T-cell (primary cell): Measurements from ENCODE around the gene TMUB1. TPM values are rescaled to one million over a fixed set of nuclear protein-coding genes. Genes with fewer than 3 reads are reported as not detected.
A peak's percentile ranks its signal among the peaks of the same experiment; 100 is the strongest.

Source experiments
- ATAC-seq, 4 experiments: fragments of 200-7000 bp in 3 of 4; fragments of 150-1000 bp in 1 of 4; cut with Tn5 transposase; replicated peaks in 1 of 4; 1 replicate in 3 of 4; 2 replicates in 1 of 4; pipeline ENCODE4 v1.10.0; 2021; ENCODE audit warnings: moderate library complexity in 3 of 4, mild to moderate bottlenecking in 2 of 4, moderate number of reproducible peaks in 1 of 4
- CTCF ChIA-PET, 2 donors: fragments of 300-600 bp; sonication (Branson Sonifier 250); formaldehyde crosslinking; loops; one replicate each; lab custom pipeline; 2022; ENCODE audit warnings: antibody characterized with exemption in 2 of 2; lab: Charles Lee
- POLR2A ChIA-PET, 2 donors: fragments of 300-600 bp; sonication (Branson Sonifier 250); formaldehyde crosslinking; loops; one replicate each; lab custom pipeline; 2022; ENCODE audit warnings: antibody characterized with exemption in 2 of 2; lab: Charles Lee
- DNase-seq, 35 experiments: peaks; one replicate each; pipeline versions ENCODE4 v3.0.0 to v3.0.0-alpha.2; 2013 to 2023
- H3K27ac ChIP-seq: one replicate; pipeline ENCODE4 v1.5.1; 2013; ENCODE audit warnings: low read length
- H3K27me3 ChIP-seq, 2 experiments: replicated peaks in 1 of 2; 1 replicate in 1 of 2; 2 replicates in 1 of 2; pipeline versions ENCODE4 v1.6.1 to v1.7.0; 2013; ENCODE audit warnings: low read length in 1 of 2, mixed read lengths in 1 of 2; ENCODE audit not compliant: control insufficient read depth in 2 of 2, insufficient read depth in 2 of 2; ENCODE audit errors: extremely low read depth in 1 of 2
- H3K36me3 ChIP-seq, 2 donors: 1 replicate in 1 of 2; 2 replicates in 1 of 2; pipeline versions ENCODE4 v1.6.1 to v1.7.0; 2013; ENCODE audit warnings: low read length in 1 of 2; ENCODE audit not compliant: control insufficient read depth in 2 of 2, insufficient read depth in 1 of 2; ENCODE audit errors: extremely low read depth in 1 of 2
- H3K4me1 ChIP-seq, 2 experiments: 1 replicate in 1 of 2; 2 replicates in 1 of 2; pipeline versions ENCODE4 v1.6.1 to v1.7.0; 2013; ENCODE audit warnings: low read length in 2 of 2, mixed read lengths in 1 of 2; ENCODE audit not compliant: insufficient read depth in 2 of 2, control insufficient read depth in 1 of 2; ENCODE audit errors: extremely low read depth in 1 of 2
- H3K4me3 ChIP-seq, 2 donors: 1 replicate in 1 of 2; 2 replicates in 1 of 2; pipeline versions ENCODE4 v1.5.1 to v1.7.0; 2013; ENCODE audit warnings: mild to moderate bottlenecking in 2 of 2, low read length in 1 of 2, moderate library complexity in 1 of 2; ENCODE audit not compliant: control insufficient read depth in 1 of 2; ENCODE audit errors: extremely low read depth in 1 of 2
- H3K9me3 ChIP-seq: 2 replicates; pipeline ENCODE4 v1.7.0; 2013
- H3K27ac Mint-ChIP-seq, 2 donors: one replicate each; pipeline ENCODE4 v1.8.0; 2020 to 2021; ENCODE audit warnings: mild to moderate bottlenecking in 2 of 2, mixed read lengths in 2 of 2
- H3K27me3 Mint-ChIP-seq, 2 donors: one replicate each; pipeline ENCODE4 v1.8.0; 2021 to 2022; ENCODE audit warnings: mixed read lengths in 2 of 2
- H3K36me3 Mint-ChIP-seq: one replicate; pipeline ENCODE4 v1.8.0; 2021; ENCODE audit warnings: mixed read lengths
- H3K4me1 Mint-ChIP-seq, 3 donors: one replicate each; pipeline ENCODE4 v1.8.0; 2020 to 2022; ENCODE audit warnings: mixed read lengths in 3 of 3, mild to moderate bottlenecking in 1 of 3
- H3K4me3 Mint-ChIP-seq, 3 donors: one replicate each; pipeline ENCODE4 v1.8.0; 2020 to 2022; ENCODE audit warnings: mild to moderate bottlenecking in 3 of 3, mixed read lengths in 3 of 3, moderate library complexity in 3 of 3
- H3K9me3 Mint-ChIP-seq, 3 donors: one replicate each; pipeline ENCODE4 v1.8.0; 2020 to 2022; ENCODE audit warnings: mixed read lengths in 3 of 3
- WGBS: methylation state at CpG from one replicate; pipeline ENCODE4 v1.1.5; 2013; ENCODE audit warnings: missing lambda C conversion rate; ENCODE audit not compliant: insufficient coverage; 5-methylcytosine and 5-hydroxymethylcytosine counted together
- total RNA-seq, 35 experiments: library from RNA in 6 of 35; stranded (reverse) in 6 of 35; fragments of 120-200 nt in 1 of 35; gene quantifications; one replicate each; pipeline versions ENCODE4 v1.2.1 to v1.2.4 and lab custom pipeline; 2013 to 2026

Gene TMUB1
- total RNA-seq, 5 donors from 2014 or later (not counting 1 experiment from before 2014, with no cell fraction given), result 44.0 to 67.0 (median 56.5) TPM

GRCh38 chr7:151063212-151063561, 20.1 kb downstream of the TMUB1 start:
- peaks cover 20% of the 10 kb centered on the region for H3K36me3 Mint-ChIP-seq
- H3K4me3 Mint-ChIP-seq, result no peak overlapping the region
- 95% methylated on average over 10 of the region's 11 CpGs for WGBS
- H3K27ac Mint-ChIP-seq, result no peak overlapping the region
- CTCF ChIA-PET, result interaction anchor here in 1 of 2 donors (0.6 to 1.0 kb wide), 2 partner anchors 34 to 1136 kb away, joined by 3 to 7 read pairs; no protein-coding TSS in a partner anchor
- DNase-seq (no peak), ATAC-seq (no peak)
- H3K9me3 Mint-ChIP-seq, result no peaks in the 10 kb centered on the region
- no peaks in the 10 kb centered on the region for H3K27me3 ChIP-seq
- H3K4me1 ChIP-seq, result peaks cover 17 to 38% of the 10 kb centered on the region in 2 experiments
- POLR2A ChIA-PET, result no interaction called here
- H3K27ac ChIP-seq, result no peak overlapping the region
- peaks cover 21 to 28% (median 27%) of the 10 kb centered on the region in 3 donors for H3K4me1 Mint-ChIP-seq
- peaks cover 10 to 36% of the 10 kb centered on the region in 2 donors for H3K36me3 ChIP-seq
- H3K9me3 ChIP-seq, result no peaks in the 10 kb centered on the region
- H3K4me3 ChIP-seq, result no peak overlapping the region
- H3K27me3 Mint-ChIP-seq, result no peaks in the 10 kb centered on the region

- peaks cover 5 to 33% of the 10 kb centered on the region in 2 donors for H3K36me3 ChIP-seq
- Mint-ChIP-seq H3K4me1 (peaks cover 23 to 29% (median 29%) of the 10 kb centered on the region in 3 donors), H3K9me3 (no peaks in the 10 kb centered on the region), H3K27ac (no peak overlapping the region), H3K27me3 (no peaks in the 10 kb centered on the region), H3K4me3 (no peak overlapping the region), H3K36me3 (peaks cover 14% of the 10 kb centered on the region)
- POLR2A ChIA-PET, result no interaction called here
- ATAC-seq, result no peak
- H3K27me3 ChIP-seq, result no peaks in the 10 kb centered on the region
- no peak for DNase-seq
- H3K4me1 ChIP-seq, result peaks cover 18 to 40% of the 10 kb centered on the region in 2 experiments
- no peak overlapping the region for H3K4me3 ChIP-seq
- WGBS, result 84% methylated on average over 17 of the region's 43 CpGs
- H3K27ac ChIP-seq, result no peak overlapping the region
- no peaks in the 10 kb centered on the region for H3K9me3 ChIP-seq
- CTCF ChIA-PET, result interaction anchor here (0.5 to 1.0 kb wide), 3 partner anchors 32 to 1137 kb away, joined by 3 to 7 read pairs (median 3); no protein-coding TSS in a partner anchor
These were observed 20.7 kb downstream of the TMUB1 start for GRCh38 chr7:151062399-151063211.

GRCh38 chr7:151062111-151062398, 21.2 kb downstream of the TMUB1 start:
- Mint-ChIP-seq H3K27ac (no peak overlapping the region), H3K4me1 (peaks cover 28 to 35% (median 34%) of the 10 kb centered on the region in 3 donors), H3K36me3 (peaks cover 8% of the 10 kb centered on the region), H3K4me3 (peak overlapping the region in 2 of 3 donors; percentile 47 to 90), H3K9me3 (no peaks in the 10 kb centered on the region), H3K27me3 (no peaks in the 10 kb centered on the region)
- no peak overlapping the region for H3K27ac ChIP-seq
- ChIA-PET POLR2A (no interaction called here), CTCF (no interaction called here)
- H3K36me3 ChIP-seq, result peaks cover 3 to 27% of the 10 kb centered on the region in 2 donors
- no peaks in the 10 kb centered on the region for H3K9me3 ChIP-seq
- WGBS, result 97% methylated on average over 9 of the region's 11 CpGs
- ATAC-seq (no peak), DNase-seq (no peak)
- no peaks in the 10 kb centered on the region for H3K27me3 ChIP-seq
- no peak overlapping the region for H3K4me3 ChIP-seq
- peaks cover 22 to 46% of the 10 kb centered on the region in 2 experiments for H3K4me1 ChIP-seq

- H3K27ac Mint-ChIP-seq, result peak overlapping the region in 1 of 2 donors; percentile 55
- H3K4me3 ChIP-seq, result no peak overlapping the region
- no peak overlapping the region for H3K27ac ChIP-seq
- DNase-seq (no peak), ATAC-seq (no peak)
- POLR2A ChIA-PET, result no interaction called here
- no peaks in the 10 kb centered on the region for H3K9me3 Mint-ChIP-seq
- H3K36me3 ChIP-seq, result peaks cover under 1 to 21% of the 10 kb centered on the region in 2 donors
- no peaks in the 10 kb centered on the region for H3K9me3 ChIP-seq
- 93% methylated on average over 30 of the region's 33 CpGs for WGBS
- no peaks in the 10 kb centered on the region for H3K27me3 Mint-ChIP-seq
- peaks cover 30 to 41% (median 40%) of the 10 kb centered on the region in 3 donors for H3K4me1 Mint-ChIP-seq
- peaks cover 26 to 51% of the 10 kb centered on the region in 2 experiments for H3K4me1 ChIP-seq
- H3K4me3 Mint-ChIP-seq, result peak overlapping the region; percentile 25 to 90 (median 47)
- CTCF ChIA-PET, result interaction anchor here in 1 of 2 donors (0.6 kb wide), 1 partner anchor 8 kb away, joined by 3 read pairs; no protein-coding TSS in a partner anchor
- H3K27me3 ChIP-seq, result no peaks in the 10 kb centered on the region
- H3K36me3 Mint-ChIP-seq, result peaks cover 6% of the 10 kb centered on the region
These were observed 21.8 kb downstream of the TMUB1 start for GRCh38 chr7:151061213-151062110.

- Histone ChIP-seq H3K4me3 (peak overlapping the region; percentile 57 to 85), H3K27me3 (no peaks in the 10 kb centered on the region), H3K36me3 (peaks cover 0 to 17% of the 10 kb centered on the region in 2 donors), H3K4me1 (peaks cover 26 to 51% of the 10 kb centered on the region in 2 experiments), H3K9me3 (no peaks in the 10 kb centered on the region), H3K27ac (peak overlapping the region; percentile 49)
- ChIA-PET CTCF (interaction anchor here in 1 of 2 donors (0.6 kb wide), 1 partner anchor 9 kb away, joined by 3 read pairs; no protein-coding TSS in a partner anchor), POLR2A (no interaction called here)
- Mint-ChIP-seq H3K36me3 (peaks cover 6% of the 10 kb centered on the region), H3K4me1 (peaks cover 32 to 43% (median 41%) of the 10 kb centered on the region in 3 donors), H3K4me3 (peak overlapping the region; percentile 82 to 90 (median 90)), H3K27ac (peak overlapping the region; percentile 39 to 74), H3K27me3 (no peaks in the 10 kb centered on the region), H3K9me3 (no peaks in the 10 kb centered on the region)
- DNase-seq (peak in 1 of 35 experiments; percentile 14), ATAC-seq (no peak)
- 54% methylated on average over 5 of the region's 21 CpGs for WGBS
These were observed 22.7 kb downstream of the TMUB1 start for GRCh38 chr7:151060416-151061212.
